GM10248 (cell line): ENCODE results near the gene KCNK16.

Source experiments
- CTCF ChIA-PET: fragments of 300-600 bp; sonication (Branson Sonifier 250); formaldehyde crosslinking; extraction: SDS; loops from one replicate; lab custom pipeline; 2021; ENCODE audit warnings: antibody characterized with exemption; lab: Yijun Ruan, JAX
- POLR2A ChIA-PET: fragments of 350-650 bp; sonication (Branson Sonifier 250); formaldehyde crosslinking; extraction: SDS; loops from one replicate; lab custom pipeline; 2020; ENCODE audit warnings: antibody characterized with exemption; lab: Yijun Ruan, JAX
- DNase-seq: peaks from one replicate; pipeline ENCODE4 v3.0.0; 2012; ENCODE audit errors: extremely low spot score
- CTCF ChIP-seq: IDR thresholded peaks from 2 replicates; pipeline ENCODE4 v1.5.1; 2012; ENCODE audit warnings: mild to moderate bottlenecking, low read depth; ENCODE audit errors: extremely low read depth, missing control alignments, control extremely low read depth

Gene KCNK16

GRCh38 chr6:39363280-39363679 is 40.8 kb upstream of the KCNK16 start:
- POLR2A ChIA-PET: no interaction called here
- DNase-seq: no peak
- CTCF ChIA-PET: interaction anchor here (1.0 to 4.3 kb wide), 11 partner anchors 7 to 1665 kb away, joined by 3 to 23 read pairs (median 6); no protein-coding TSS in a partner anchor
- no peak for TF ChIP-seq CTCF

GRCh38 chr6:39362487-39362865 is 40.0 kb upstream of the KCNK16 start:
- no peak for DNase-seq
- no peak for TF ChIP-seq CTCF
- POLR2A ChIA-PET: no interaction called here
- CTCF ChIA-PET: interaction anchor here (0.7 to 4.3 kb wide), 19 partner anchors 8 to 1666 kb away, joined by 3 to 23 read pairs (median 5); no protein-coding TSS in a partner anchor

- peak; percentile 80 for TF ChIP-seq CTCF
- DNase-seq: peak; percentile 81
- POLR2A ChIA-PET: no interaction called here
- CTCF ChIA-PET: interaction anchor here (0.7 to 4.3 kb wide), 21 partner anchors 8 to 1666 kb away, joined by 3 to 23 read pairs (median 5); no protein-coding TSS in a partner anchor
Observed at GRCh38 chr6:39361657-39362486, 39.4 kb upstream of the KCNK16 start.

GRCh38 chr6:39360378-39360777 is 37.9 kb upstream of the KCNK16 start:
- CTCF ChIA-PET: interaction anchor here (0.9 to 1.4 kb wide), 4 partner anchors 16 to 1667 kb away, joined by 3 read pairs; no protein-coding TSS in a partner anchor
- TF ChIP-seq CTCF: no peak
- no peak for DNase-seq
- POLR2A ChIA-PET: no interaction called here

GRCh38 chr6:39357998-39358686 is 35.6 kb upstream of the KCNK16 start:
- TF ChIP-seq CTCF: no peak
- ChIA-PET POLR2A (no interaction called here), CTCF (interaction anchor here (0.8 to 2.1 kb wide), 4 partner anchors 8 to 535 kb away, joined by 3 to 11 read pairs (median 3); no protein-coding TSS in a partner anchor)
- DNase-seq: no peak

GRCh38 chr6:39353698-39354315 is 31.3 kb upstream of the KCNK16 start:
- CTCF ChIA-PET: interaction anchor here (1.0 to 1.6 kb wide), 6 partner anchors 12 to 482 kb away, joined by 3 to 5 read pairs (median 3); no protein-coding TSS in a partner anchor
- DNase-seq: no peak
- POLR2A ChIA-PET: no interaction called here
- no peak for TF ChIP-seq CTCF
